Esophagus muscularis mucosa (tissue), 3 donors: ENCODE results near the gene TGM6.

Source experiments
- POLR2A ChIP-seq: fragments of 450-650 bp; IDR thresholded peaks from one replicate; pipeline ENCODE4 v1.6.1; 2017; ENCODE audit warnings: antibody characterized with exemption, moderate library complexity, mild to moderate bottlenecking, low read depth
- POLR2AphosphoS5 ChIP-seq, 2 donors: sonication (generic); formaldehyde crosslinking; IDR thresholded peaks; one replicate each; pipeline ENCODE4 v1.6.1; 2017; ENCODE audit warnings: antibody characterized with exemption in 2 of 2
- TF ChIP-seq, protein P1 (sequence below), 3 experiments: fragments of 200-600 bp in 2 of 3; fragments of 450-650 bp in 1 of 3; sonication (generic) in 2 of 3; IDR thresholded peaks; one replicate each; pipeline ENCODE4 v1.5.1; 2017 to 2019; ENCODE audit warnings: antibody characterized with exemption in 3 of 3, mild to moderate bottlenecking in 2 of 3, moderate library complexity in 1 of 3

- TF ChIP-seq, protein P1, sequence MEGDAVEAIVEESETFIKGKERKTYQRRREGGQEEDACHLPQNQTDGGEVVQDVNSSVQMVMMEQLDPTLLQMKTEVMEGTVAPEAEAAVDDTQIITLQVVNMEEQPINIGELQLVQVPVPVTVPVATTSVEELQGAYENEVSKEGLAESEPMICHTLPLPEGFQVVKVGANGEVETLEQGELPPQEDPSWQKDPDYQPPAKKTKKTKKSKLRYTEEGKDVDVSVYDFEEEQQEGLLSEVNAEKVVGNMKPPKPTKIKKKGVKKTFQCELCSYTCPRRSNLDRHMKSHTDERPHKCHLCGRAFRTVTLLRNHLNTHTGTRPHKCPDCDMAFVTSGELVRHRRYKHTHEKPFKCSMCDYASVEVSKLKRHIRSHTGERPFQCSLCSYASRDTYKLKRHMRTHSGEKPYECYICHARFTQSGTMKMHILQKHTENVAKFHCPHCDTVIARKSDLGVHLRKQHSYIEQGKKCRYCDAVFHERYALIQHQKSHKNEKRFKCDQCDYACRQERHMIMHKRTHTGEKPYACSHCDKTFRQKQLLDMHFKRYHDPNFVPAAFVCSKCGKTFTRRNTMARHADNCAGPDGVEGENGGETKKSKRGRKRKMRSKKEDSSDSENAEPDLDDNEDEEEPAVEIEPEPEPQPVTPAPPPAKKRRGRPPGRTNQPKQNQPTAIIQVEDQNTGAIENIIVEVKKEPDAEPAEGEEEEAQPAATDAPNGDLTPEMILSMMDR (IDR thresholded peaks at IDR 0.05), result no peak
- TF ChIP-seq POLR2A, result no peak
- no peak for TF ChIP-seq POLR2AphosphoS5 (IDR thresholded peaks at IDR 0.05)
These were observed 36.5 kb downstream of the TGM6 start for GRCh38 chr20:2417213-2417541.
